ENCODE measurements around the gene MOB3C.

Gene MOB3C

GRCh38 chr1:46563341-46563740 is 53.3 kb downstream of the MOB3C start:
- no peak for TF ChIP-seq CTCF (IDR thresholded peaks at IDR 0.05; ENCODE audit: insufficient read depth, low read depth, low read length, missing control alignments)
- no peak for DNase-seq (ENCODE audit: low read depth)
- H3K4me3 ChIP-seq (ENCODE audit: low read depth, low read length) = no peak overlapping the region

- no peak for TF ChIP-seq CTCF (IDR thresholded peaks at IDR 0.05; ENCODE audit: insufficient read depth, low read depth, low read length, missing control alignments)
- H3K4me3 ChIP-seq (ENCODE audit: low read depth, low read length) = no peak overlapping the region
- no peak for DNase-seq (ENCODE audit: low read depth)
Measured at GRCh38 chr1:46562498-46562897, 54.1 kb downstream of the MOB3C start.

GRCh38 chr1:46558966-46559365 is 57.6 kb downstream of the MOB3C start:
- H3K4me3 ChIP-seq (ENCODE audit: low read depth, low read length) = no peak overlapping the region
- DNase-seq (ENCODE audit: low read depth) = no peak
- no peak for TF ChIP-seq CTCF (IDR thresholded peaks at IDR 0.05; ENCODE audit: insufficient read depth, low read depth, low read length, missing control alignments)

GRCh38 chr1:46558141-46558963 is 58.3 kb downstream of the MOB3C start:
- TF ChIP-seq CTCF (IDR thresholded peaks at IDR 0.05; ENCODE audit: insufficient read depth, low read depth, low read length, missing control alignments) = no peak
- no peak for DNase-seq (ENCODE audit: low read depth)

More at GRCh38 chr1:46558141-46558963, 58.3 kb downstream of the MOB3C start:
- H3K4me3 ChIP-seq (ENCODE audit: low read depth, low read length) = no peak overlapping the region
